GM12878 (cell line): ENCODE results near the gene SLC2A8.

Source experiments
- BMI1 ChIP-seq: fragments of 450-650 bp; IDR thresholded peaks from 2 replicates; pipeline ENCODE4 v1.6.1; 2016; ENCODE audit warnings: mild to moderate bottlenecking, moderate library complexity, borderline replicate concordance
- EGR1 ChIP-seq, 2 experiments: IDR thresholded peaks; 1 replicate in 1 of 2; 2 replicates in 1 of 2; pipeline ENCODE4 v1.6.1; 2011 to 2012; ENCODE audit warnings: low read depth in 2 of 2, low read length in 2 of 2, borderline replicate concordance in 1 of 2, mild to moderate bottlenecking in 1 of 2, moderate library complexity in 1 of 2
- EZH2 ChIP-seq: IDR thresholded peaks from 2 replicates; pipeline ENCODE4 v1.6.1; 2012; ENCODE audit warnings: low read depth, mild to moderate bottlenecking, control low read depth, inconsistent platforms, low read length, borderline replicate concordance; ENCODE audit not compliant: control insufficient read depth
- GABPA ChIP-seq: IDR thresholded peaks from 2 replicates; pipeline ENCODE4 v1.6.1; 2014; ENCODE audit warnings: antibody characterized with exemption, low read depth, mild to moderate bottlenecking, inconsistent platforms
- MYC ChIP-seq: IDR thresholded peaks from 2 replicates; pipeline ENCODE4 v1.6.1; 2011; ENCODE audit warnings: mild to moderate bottlenecking, low read length, moderate library complexity, inconsistent platforms; ENCODE audit not compliant: insufficient read depth, insufficient replicate concordance, insufficient read length, severe bottlenecking
- SMARCA5 ChIP-seq: fragments of 450-650 bp; IDR thresholded peaks from 2 replicates; pipeline ENCODE4 v1.6.1; 2017; ENCODE audit warnings: mild to moderate bottlenecking
- TAF1 ChIP-seq: IDR thresholded peaks from 2 replicates; pipeline ENCODE4 v1.6.1; 2011; ENCODE audit warnings: mild to moderate bottlenecking, low read depth, low read length, borderline replicate concordance
- TF ChIP-seq, protein P1 (sequence below): fragments of 450-650 bp; IDR thresholded peaks from 2 replicates; pipeline ENCODE4 v1.6.1; 2016; ENCODE audit warnings: mild to moderate bottlenecking
- TF ChIP-seq, protein P2 (sequence below), 3 experiments: IDR thresholded peaks in 2 of 3; conservative IDR thresholded peaks in 1 of 3; 2 replicates each; pipeline ENCODE4 v1.5.1; 2011; ENCODE audit warnings: low read depth in 3 of 3, low read length in 3 of 3, mild to moderate bottlenecking in 3 of 3, control low read depth in 2 of 3, moderate library complexity in 2 of 3, inconsistent platforms in 1 of 3, mixed read lengths in 1 of 3; ENCODE audit not compliant: control insufficient read depth in 2 of 3, insufficient read depth in 1 of 3; ENCODE audit errors: extremely low read depth in 1 of 3

DNA sequence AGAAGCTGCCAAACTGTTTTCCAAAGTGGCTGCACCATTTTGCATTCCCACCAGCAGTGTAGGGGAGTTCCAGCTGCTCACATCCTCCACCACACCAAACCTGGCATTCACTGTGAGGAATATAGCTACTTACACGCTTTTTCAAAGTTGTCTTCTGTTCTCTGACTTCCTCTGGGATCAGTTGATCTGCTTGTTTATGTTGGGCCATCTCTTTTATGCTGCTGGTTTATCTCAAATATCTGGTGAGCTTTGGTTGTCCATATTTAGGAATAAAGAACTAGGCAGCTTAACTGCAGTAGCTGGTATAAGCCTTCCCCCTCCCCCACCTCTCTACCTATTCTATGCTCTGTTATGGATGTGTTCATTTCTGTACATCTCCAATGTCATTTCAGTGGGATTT lies 18.7 kb downstream of the SLC2A8 start:
- no peak for TF ChIP-seq EGR1 (IDR thresholded peaks at IDR 0.05; ENCODE audit: borderline replicate concordance in 1 of 2, low read depth in 2 of 2, low read length in 2 of 2)
- TF ChIP-seq, protein P1, sequence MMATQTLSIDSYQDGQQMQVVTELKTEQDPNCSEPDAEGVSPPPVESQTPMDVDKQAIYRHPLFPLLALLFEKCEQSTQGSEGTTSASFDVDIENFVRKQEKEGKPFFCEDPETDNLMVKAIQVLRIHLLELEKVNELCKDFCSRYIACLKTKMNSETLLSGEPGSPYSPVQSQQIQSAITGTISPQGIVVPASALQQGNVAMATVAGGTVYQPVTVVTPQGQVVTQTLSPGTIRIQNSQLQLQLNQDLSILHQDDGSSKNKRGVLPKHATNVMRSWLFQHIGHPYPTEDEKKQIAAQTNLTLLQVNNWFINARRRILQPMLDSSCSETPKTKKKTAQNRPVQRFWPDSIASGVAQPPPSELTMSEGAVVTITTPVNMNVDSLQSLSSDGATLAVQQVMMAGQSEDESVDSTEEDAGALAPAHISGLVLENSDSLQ = no peak
- no peak for TF ChIP-seq TAF1
- no peak for TF ChIP-seq MYC
- TF ChIP-seq, protein P2, sequence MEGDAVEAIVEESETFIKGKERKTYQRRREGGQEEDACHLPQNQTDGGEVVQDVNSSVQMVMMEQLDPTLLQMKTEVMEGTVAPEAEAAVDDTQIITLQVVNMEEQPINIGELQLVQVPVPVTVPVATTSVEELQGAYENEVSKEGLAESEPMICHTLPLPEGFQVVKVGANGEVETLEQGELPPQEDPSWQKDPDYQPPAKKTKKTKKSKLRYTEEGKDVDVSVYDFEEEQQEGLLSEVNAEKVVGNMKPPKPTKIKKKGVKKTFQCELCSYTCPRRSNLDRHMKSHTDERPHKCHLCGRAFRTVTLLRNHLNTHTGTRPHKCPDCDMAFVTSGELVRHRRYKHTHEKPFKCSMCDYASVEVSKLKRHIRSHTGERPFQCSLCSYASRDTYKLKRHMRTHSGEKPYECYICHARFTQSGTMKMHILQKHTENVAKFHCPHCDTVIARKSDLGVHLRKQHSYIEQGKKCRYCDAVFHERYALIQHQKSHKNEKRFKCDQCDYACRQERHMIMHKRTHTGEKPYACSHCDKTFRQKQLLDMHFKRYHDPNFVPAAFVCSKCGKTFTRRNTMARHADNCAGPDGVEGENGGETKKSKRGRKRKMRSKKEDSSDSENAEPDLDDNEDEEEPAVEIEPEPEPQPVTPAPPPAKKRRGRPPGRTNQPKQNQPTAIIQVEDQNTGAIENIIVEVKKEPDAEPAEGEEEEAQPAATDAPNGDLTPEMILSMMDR (IDR thresholded peaks at IDR 0.05 in 2 of 3, conservative IDR thresholded peaks at IDR 0.05 in 1 of 3; ENCODE audit: control insufficient read depth in 2 of 3, extremely low read depth in 1 of 3, insufficient read depth in 1 of 3, low read depth in 3 of 3, low read length in 3 of 3) = no peak
- no peak for TF ChIP-seq EZH2
- TF ChIP-seq SMARCA5 = no peak
- no peak for TF ChIP-seq GABPA
- no peak for TF ChIP-seq BMI1
